Articular chondrocyte of knee joint (primary cell): ENCODE measurements around the gene ZNF440. TPM values are rescaled to one million over a fixed set of nuclear protein-coding genes. Genes with fewer than 3 reads are reported as not detected.

Experiments used
- total RNA-seq: library from RNA; depleted of rRNA; stranded (reverse); fragments of >200 nt; gene quantifications from 2 replicates; pipeline ENCODE4 v1.2.3, GENCODE V29; 2012

ZNF440 gene
- total RNA-seq = 11.6 and 16.9 TPM in 2 replicates

DNA sequence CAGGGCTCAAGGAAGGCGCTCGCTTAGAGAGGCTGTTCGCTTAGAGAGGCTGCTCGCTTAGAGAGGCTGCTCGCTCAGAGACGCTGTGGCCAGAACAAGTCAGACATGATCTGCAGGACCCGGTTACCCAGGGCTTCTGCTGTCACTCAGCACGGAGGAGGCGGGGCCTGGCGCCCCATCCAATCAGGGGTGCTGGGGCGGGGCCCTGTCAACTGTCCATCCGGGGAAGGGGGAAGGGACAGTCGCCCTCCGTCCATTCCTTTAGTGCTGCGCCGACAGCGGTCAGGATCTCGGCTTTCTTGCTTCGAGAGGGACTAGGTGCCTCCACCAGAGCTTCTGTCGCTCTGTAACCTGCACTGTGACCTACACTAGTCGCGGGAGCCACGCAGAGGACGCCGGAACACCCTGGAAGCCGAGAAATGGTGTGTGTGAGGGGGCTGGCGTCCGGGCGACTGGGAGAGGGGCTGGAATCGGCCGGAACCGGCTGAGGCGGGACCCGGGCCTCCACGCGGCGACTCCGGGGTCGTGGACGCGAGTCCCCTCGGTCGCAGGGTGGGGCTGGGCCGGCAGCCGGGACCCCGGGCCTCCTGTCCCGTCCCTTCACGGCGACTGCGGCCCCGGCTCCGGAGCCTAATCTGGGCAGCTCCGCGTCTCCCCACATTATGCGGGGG lies at the start of gene ZNF440:
Gene ZNF440, plus strand, starts transcription at position 245 of the 671 bp plus-strand sequence. Its CDS starts 175 bp downstream, at position 420.

DNA sequence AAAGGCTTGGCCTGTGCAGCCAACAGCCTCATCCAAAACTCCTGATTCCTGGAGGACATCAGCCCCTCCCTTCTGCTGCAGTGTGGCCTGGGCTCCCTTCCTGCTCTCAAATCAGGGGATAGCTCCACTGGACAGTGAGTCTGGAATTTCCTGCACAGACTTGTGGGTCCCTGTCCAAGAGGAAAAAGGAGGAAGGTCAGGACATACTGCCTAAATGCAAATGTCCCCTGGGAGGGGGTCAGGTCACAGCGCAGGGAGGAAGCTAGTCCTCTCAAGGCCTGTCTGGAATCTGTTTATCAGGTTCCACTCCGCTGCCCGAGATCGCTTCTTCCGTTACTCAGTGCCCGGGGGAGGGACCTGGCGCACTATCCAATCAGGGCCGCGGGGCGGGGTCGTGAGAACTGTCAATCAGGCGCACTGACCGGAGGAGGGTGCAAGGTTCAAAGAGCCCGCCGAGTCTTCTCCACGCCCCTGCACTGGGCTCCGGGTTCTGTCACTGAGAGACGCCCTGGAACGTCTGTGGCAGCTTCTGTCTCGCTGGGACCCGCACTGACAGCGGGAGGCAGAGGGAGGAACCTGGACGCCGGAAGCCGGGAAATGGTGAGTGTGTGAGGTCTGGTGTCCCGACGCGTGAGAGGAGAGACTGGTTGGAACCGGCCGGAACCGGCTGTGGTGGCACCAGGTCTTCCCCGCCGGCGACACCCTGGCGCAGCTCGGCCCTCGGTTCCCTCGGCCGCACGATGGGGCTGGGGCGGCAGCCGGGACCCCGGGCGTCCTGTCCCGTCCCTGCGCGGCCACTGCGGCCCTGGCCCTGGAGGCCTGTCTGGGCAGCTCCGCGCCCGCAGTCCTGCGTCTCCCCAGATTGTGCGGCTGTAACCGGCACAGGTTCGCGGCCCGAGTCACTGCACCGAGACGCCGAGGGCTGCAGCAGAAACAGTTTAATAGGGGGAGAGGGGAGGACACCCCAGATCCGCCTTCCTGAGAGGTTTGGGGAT lies 47.2 kb upstream of the ZNF440 start, which contains the start of gene ZNF441:
Gene ZNF441, plus strand, starts transcription at position 404 of the 995 bp plus-strand sequence. Its CDS starts 194 bp downstream, at position 598.

DNA sequence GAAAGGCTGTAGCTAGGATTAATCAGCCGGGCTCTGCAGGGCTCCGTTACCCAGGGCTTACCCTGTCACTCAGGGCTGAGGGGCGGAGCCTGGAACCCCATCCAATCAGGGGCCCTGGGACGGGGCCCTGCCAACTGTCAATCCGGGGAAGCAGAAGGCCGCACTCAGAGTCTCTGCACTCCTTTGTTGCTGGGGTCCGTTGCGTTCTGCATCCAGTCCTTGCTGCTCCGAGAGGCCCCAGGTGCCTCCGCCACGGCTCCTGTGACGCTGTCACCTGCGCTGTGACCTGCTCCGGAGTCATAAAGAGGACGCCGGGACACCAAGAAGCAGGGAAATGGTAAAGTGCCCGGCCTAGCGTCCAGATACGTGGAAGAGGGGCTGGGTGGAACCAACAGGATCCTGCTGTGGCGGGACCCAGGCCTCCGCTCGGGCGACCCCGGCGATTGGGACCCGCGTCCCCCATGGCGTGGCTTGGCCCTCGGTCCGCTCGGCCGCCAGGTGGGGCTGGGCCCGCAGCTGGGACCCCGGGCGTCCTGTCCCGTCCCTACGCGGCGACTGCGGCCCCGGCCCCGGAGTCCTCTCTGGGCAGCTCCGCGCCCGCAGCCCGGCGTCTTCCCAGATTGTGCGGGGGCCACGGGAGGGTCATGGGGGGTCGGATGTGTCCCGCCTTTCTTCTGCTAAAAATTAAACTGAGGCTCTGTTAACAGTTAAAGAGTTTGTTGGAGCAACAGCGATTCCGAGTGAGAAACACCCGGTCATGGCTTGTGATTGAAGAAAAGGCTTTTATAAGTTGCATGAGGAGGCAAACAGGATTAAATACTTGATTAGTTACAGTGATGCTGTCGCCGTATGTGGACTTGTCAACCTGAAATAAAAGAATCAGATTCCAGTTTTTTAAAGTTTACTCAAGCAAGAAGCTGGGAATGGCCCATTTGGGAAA lies 15.4 kb upstream of the ZNF440 start, which contains the start of gene ZNF491:
Gene ZNF491, plus strand, starts transcription at position 133 of the 940 bp plus-strand sequence. CDS start 7,431 bp downstream, outside the sequence.

DNA sequence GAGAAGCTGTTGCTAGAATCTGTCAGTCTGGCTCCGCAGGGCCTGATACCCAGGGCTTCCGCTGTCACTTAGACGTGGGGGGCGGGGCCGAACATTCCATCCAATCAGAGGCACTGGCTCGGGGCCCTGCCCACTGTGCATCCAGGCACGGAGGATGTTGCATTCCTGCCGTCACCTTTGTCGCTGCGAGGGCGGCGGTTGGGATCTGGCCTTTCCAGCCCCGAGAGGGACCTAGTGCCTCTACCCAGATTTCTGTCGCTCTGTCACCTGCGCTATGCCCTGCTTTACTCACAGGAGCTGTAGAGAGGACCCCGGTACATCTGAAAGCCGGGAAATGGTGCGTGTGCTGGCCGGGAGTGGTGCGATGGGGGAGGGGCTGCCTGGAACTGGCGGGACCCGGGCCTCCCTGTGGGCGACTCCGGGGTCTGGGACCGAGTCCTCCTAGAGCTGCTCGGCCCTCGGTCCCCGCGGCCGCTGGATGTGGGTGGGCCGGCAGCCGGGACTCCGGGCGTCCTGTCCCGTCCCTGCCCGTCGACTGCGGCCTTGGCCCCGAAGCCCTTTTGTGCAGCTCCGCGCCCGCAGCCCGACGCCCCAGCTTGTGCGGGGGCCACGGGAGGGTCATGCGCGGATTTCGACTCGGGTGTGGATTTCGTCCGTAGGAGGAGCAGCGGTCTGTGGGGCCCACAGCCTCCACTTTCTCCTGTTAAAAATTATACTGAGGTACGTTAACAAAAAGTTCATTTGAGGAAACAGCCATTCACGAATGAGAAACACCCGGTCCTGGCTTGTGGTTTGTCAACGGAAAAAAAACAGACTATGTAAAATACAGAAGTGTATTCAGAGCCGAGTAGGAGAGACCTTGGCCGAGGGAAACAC lies 34.8 kb downstream of the ZNF440 start, which contains the start of gene ZNF439:
Gene ZNF439, plus strand, starts transcription at position 133 of the 876 bp plus-strand sequence. Its CDS starts 142 bp downstream, at position 275.

Other genes with a start within 250 kb of the ZNF440 start
- 0.39 and 0.54 TPM in 2 replicates for gene ACP5, start 236.6 kb upstream of the ZNF440 start, total RNA-seq
- 15.0 and 21.1 TPM in 2 replicates for gene ZNF627, start 216.8 kb upstream of the ZNF440 start, total RNA-seq
- gene ZNF823, start 75.3 kb upstream of the ZNF440 start, total RNA-seq = 6.7 and 9.6 TPM in 2 replicates
- gene ZNF441, start 47.3 kb upstream of the ZNF440 start, total RNA-seq = 12.9 and 17.3 TPM in 2 replicates
- gene ZNF491, start 15.8 kb upstream of the ZNF440 start, total RNA-seq = 5.6 and 7.5 TPM in 2 replicates
- gene ZNF439, start 34.5 kb downstream of the ZNF440 start, total RNA-seq = 11.9 and 17.4 TPM in 2 replicates
- 15.0 and 17.2 TPM in 2 replicates for gene ZNF69, start 73.5 kb downstream of the ZNF440 start, total RNA-seq
- 8.8 and 13.6 TPM in 2 replicates for gene ZNF700, start 110.8 kb downstream of the ZNF440 start, total RNA-seq
- 3.0 and 4.5 TPM in 2 replicates for gene ZNF763, start 150.8 kb downstream of the ZNF440 start, total RNA-seq
- 5.9 and 6.8 TPM in 2 replicates for gene ZNF433, start 221.4 kb downstream of the ZNF440 start, total RNA-seq
- 0.52 and 0.65 TPM in 2 replicates for gene ZNF878, start 238.7 kb downstream of the ZNF440 start, total RNA-seq